ENCODE results near the gene COL4A1. TPM values are rescaled to one million over a fixed set of nuclear protein-coding genes. Genes with fewer than 3 reads are reported as not detected.

COL4A1 gene
- total and polyA plus RNA-seq, 12 donors: 83.3 to 342 (median 147) TPM

DNA sequence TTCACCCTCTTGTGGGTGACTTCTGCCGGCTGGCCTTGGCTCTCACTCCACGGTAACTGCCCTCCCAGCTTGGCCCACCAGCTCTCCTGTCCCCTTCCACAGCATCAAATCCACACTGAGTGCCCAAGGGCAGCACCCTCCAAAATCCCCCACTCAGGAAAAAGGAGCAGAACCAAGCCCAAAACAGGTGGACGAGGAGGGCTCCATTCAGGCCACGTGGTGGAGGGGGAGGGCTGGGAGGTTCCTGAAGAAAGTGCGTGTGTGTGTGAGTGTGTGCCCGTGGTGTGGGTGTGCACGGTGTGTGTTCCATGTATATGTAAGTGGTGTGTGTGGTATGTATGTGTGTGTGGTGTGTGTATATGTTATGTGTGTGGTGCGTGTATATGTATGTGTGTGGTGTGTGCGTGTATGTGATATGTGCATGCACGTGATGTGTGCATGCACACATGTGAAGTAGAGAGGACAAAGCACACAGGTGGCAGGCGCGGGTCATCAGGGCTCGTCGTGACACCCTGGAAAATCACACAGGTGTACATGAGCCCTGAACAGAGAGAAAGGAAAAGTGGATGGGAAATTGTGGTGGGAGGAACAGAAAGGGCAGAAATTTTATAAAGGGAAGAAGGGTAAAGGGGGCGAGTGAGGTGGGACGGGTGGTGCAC lies 76.9 kb downstream of the COL4A1 start:
- no peak for TF ChIP-seq CTCF (IDR thresholded peaks at IDR 0.05)
- intact Hi-C loops (cut with DNase I): loop anchor here in 6 of 10 donors (5.0 to 10.0 kb wide), 7 partner anchors 72 to 335 kb away; partner anchors contain the start of genes COL4A1 (in 3 of the 6), COL4A2 (in 3 of the 6) and RAB20 (in 1 of the 6)
- peaks cover 26 to 93% (median 80%) of the 10 kb centered on the region in 9 donors for H3K4me1 ChIP-seq
- no peaks in the 10 kb centered on the region for H3K27me3 ChIP-seq
- DNase-seq (no peak), ATAC-seq (peak in 1 of 8 donors; percentile 14)
- no peak overlapping the region for H3K4me3 ChIP-seq
- H3K36me3 ChIP-seq: peaks cover 0 to 5% (median 0%) of the 10 kb centered on the region in 9 donors
- H3K9me3 ChIP-seq: no peaks in the 10 kb centered on the region
- peak overlapping the region in 5 of 10 donors; percentile 2 to 89 (median 53) for H3K27ac ChIP-seq
- 87 to 92% methylated on average over 16 of the region's 16 CpGs for WGBS, 2 donors

DNA sequence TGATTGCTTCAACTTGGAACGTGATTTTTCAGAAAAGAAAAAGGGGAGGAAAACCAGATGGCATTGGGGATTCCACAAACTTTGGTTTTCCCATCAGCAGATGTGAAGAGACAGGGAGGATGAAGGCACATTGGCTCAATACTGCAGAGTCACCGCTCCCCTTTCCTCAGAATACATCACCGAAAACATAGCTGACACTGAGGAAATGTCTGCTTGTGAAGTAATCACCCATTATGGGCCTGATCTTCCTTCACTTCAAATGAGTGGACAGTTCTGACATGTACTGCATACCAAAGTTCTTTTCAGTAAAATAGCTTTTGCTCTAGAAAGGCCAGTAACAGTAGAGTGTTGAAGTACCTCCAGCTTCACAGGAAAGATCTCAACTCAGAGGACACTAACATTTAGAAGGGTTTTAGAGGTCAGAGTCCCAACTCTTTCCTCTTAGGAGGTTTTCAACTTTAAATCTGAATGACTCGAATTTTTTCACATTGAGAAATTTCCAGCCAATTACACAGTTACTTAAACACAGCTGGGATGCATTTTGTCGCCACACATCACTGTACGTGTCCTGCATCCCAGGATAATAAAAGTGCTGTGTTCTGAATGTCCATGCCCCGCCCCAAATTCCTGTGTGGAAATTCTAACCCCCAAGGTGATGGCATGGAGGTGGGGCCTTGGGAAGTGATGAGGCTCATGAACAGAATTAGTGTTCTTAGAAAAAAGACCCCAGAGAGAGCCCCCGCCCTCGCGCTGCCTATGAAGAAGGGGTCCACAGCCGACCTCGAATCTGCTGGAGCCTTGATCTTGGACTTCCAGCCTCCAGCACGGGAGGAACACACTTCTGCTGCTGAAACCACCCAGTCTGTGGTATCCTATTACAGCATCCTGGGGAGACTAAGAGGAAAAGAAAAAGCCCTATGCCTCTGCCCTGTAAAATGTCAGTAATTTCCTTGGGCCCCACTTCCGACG lies 77.7 kb downstream of the COL4A1 start:
- Histone ChIP-seq H3K27ac (peak overlapping the region in 6 of 10 donors; percentile 33 to 72 (median 54)), H3K27me3 (no peaks in the 10 kb centered on the region), H3K4me3 (no peak overlapping the region), H3K36me3 (peaks cover 0 to 5% (median 0%) of the 10 kb centered on the region in 9 donors), H3K4me1 (peaks cover 21 to 93% (median 76%) of the 10 kb centered on the region in 9 donors), H3K9me3 (no peaks in the 10 kb centered on the region)
- DNase-seq (no peak), ATAC-seq (no peak)
- WGBS, 2 donors: 80 to 81% methylated on average over 15 of the region's 15 CpGs
- intact Hi-C loops (cut with DNase I): loop anchor here in 4 of 10 donors (5.0 to 10.0 kb wide), 5 partner anchors 76 to 336 kb away; partner anchors contain the start of genes COL4A1 (in 1 of the 4), COL4A2 (in 1 of the 4) and RAB20 (in 1 of the 4)
- no peak for TF ChIP-seq CTCF (IDR thresholded peaks at IDR 0.05)

GRCh38 chr13:110227864-110228643 lies 78.9 kb downstream of the COL4A1 start:
- intact Hi-C loops (cut with DNase I): loop anchor here in 4 of 10 donors (2.0 to 10.0 kb wide), 6 partner anchors 73 to 337 kb away; partner anchors contain the start of genes COL4A1 (in 1 of the 4), COL4A2 (in 1 of the 4) and RAB20 (in 1 of the 4)
- Histone ChIP-seq H3K4me3 (no peak overlapping the region), H3K27ac (peak overlapping the region in 7 of 10 donors; percentile 38 to 72 (median 53)), H3K27me3 (no peaks in the 10 kb centered on the region), H3K9me3 (no peaks in the 10 kb centered on the region), H3K4me1 (peaks cover 13 to 93% (median 67%) of the 10 kb centered on the region in 9 donors), H3K36me3 (peaks cover 0 to 5% (median 0%) of the 10 kb centered on the region in 9 donors)
- ATAC-seq: peak in 1 of 8 donors; percentile 6
- 70 to 71% methylated on average over 28 of the region's 28 CpGs for WGBS, 2 donors
- no peak for DNase-seq
- TF ChIP-seq CTCF (IDR thresholded peaks at IDR 0.05): no peak
